HG02938 (cell line): ENCODE results near the gene PRR19.
A peak's percentile ranks its signal among the peaks of the same experiment; 100 is the strongest.
"Not testable (repeated sequence)": the region's sequence is repeated elsewhere in the genome, so short reads cannot be mapped to it uniquely, and the experiment has no call there.

Experiments
- ATAC-seq: cut with Tn5 transposase; IDR thresholded peaks from one replicate; pipeline ENCODE4 v1.9.1; 2021; ENCODE audit warnings: mild to moderate bottlenecking, moderate library complexity; ENCODE audit not compliant: unreplicated experiment

Gene PRR19

DNA sequence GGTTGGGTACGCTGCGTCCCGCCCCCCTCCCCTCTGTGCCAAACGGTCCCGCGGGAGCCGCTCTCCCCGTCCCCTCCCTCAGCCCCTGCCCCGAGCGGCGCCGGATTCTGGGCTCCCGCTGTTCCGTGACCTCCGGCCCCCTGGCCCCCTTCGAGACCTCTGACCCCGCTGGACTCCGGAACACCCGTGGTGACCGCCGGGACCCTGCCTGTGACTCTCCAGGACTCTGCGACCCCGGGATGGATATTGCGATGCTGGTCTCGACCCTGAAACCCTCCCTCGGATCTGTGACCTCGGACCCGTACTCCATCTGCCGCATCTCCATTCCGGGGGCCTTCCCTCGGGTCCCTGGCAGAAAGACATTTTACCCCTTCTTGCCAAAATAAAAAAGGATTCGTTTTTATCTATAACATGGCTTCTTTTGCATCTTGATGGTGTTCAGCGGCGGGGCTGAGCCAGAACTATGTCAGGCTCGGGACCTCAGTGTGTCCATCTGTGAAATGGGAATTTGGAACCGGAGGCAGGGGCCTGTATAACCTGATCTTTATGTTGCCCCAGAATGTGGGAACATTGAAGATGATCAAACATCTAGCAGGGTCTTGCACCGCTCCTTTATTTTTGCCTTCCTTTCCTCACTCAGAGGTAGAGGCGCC is 22.8 kb downstream of the PRR19 start:
- no peak for ATAC-seq

GRCh38 chr19:42325308-42325895 is 23.5 kb downstream of the PRR19 start, which contains the start of gene MEGF8:
Gene MEGF8 (plus strand): TSS chr19:42325635. CDS start chr19:42326244, 609 bp downstream.
- ATAC-seq: peak; percentile 95

GRCh38 chr19:42325896-42326771 is 24.2 kb downstream of the PRR19 start:
- no peak for ATAC-seq

GRCh38 chr19:42326969-42327368 is 25.0 kb downstream of the PRR19 start:
- ATAC-seq: no peak

DNA sequence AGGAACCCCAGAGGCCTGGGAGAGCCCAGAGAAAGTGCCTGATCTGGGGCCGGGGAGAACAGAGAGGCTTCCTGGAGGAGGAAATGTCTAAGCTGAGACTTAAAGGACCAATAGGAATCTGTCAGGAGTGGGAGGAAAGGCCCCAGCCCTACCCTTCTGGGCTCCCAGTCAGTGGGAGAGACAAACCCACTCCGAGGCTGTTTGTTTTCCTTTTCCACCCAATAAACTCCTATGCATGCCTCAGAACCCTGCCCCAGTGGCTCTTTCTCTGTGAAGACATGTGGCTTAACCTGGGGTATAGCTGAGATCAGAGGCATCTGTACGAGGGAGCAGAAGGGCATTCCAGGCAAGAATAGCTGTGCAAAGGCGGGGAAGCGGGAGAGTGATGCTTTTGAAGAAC is 25.4 kb downstream of the PRR19 start:
- no peak for ATAC-seq

GRCh38 chr19:42328106-42328505 is 26.2 kb downstream of the PRR19 start:
- ATAC-seq: no peak

GRCh38 chr19:42328854-42329253 is 26.9 kb downstream of the PRR19 start:
- no peak for ATAC-seq

DNA sequence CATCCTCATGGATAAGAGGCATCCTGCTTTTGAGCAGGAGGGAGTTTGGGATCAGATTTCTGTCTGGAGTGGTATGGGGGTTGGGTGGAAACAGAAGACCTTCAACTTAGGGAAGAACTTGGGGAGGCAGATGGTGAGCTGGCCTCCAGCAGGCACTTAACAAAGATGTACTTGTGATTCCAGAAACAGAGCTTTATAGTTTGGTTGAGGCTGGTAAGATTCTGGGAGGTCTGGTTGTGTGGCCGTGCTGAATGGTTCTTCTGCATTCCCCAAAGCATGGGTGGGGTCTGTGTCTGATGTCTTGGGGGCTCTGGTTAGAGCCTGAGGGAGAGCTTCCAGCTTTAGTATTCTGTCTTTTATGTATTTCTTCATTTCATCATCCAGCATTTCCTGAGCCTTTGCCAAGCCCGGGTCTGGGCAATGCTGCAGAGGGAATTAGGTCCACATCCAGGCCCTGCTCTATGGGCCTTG is 28.3 kb downstream of the PRR19 start:
- no peak for ATAC-seq

GRCh38 chr19:42331333-42331732 is 29.4 kb downstream of the PRR19 start:
- not testable (repeated sequence) for ATAC-seq

- no peak for ATAC-seq
These were observed 30.1 kb downstream of the PRR19 start for GRCh38 chr19:42332059-42332458.

- ATAC-seq: no peak
These were observed 31.1 kb downstream of the PRR19 start for GRCh38 chr19:42333018-42333417.

GRCh38 chr19:42333975-42334696 is 32.2 kb downstream of the PRR19 start:
- no peak for ATAC-seq

DNA sequence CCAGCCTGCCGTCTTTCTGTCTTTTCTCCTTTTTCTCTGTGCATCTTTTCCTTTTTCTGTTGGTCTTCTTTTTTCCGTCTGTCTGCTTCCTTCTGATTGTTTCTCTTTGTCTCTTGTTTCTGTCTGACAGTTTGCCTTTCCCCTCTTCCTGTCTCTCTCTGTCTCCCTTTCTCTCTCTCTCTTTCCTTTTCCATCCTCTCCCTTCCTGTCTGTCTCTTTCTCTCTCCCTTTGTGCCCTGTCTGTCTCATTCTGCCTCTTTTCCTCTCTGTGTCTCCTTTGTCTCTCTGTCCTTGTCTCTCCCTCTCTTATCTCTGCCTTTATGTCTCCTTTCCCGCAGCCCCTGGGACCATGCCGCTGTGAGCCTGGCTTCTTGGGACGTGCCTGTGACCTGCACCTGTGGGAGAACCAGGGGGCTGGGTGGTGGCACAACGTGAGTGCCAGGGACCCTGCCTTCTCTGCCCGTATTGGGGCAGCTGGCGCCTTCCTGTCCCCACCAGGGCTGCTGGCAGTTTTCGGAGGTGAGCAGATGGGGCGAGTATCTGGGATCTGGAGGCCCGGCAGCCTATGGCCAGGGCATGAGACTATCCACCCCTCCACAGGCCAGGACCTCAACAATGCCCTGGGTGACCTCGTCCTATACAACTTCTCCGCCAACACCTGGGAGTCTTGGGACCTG is 32.9 kb downstream of the PRR19 start:
- ATAC-seq: no peak

DNA sequence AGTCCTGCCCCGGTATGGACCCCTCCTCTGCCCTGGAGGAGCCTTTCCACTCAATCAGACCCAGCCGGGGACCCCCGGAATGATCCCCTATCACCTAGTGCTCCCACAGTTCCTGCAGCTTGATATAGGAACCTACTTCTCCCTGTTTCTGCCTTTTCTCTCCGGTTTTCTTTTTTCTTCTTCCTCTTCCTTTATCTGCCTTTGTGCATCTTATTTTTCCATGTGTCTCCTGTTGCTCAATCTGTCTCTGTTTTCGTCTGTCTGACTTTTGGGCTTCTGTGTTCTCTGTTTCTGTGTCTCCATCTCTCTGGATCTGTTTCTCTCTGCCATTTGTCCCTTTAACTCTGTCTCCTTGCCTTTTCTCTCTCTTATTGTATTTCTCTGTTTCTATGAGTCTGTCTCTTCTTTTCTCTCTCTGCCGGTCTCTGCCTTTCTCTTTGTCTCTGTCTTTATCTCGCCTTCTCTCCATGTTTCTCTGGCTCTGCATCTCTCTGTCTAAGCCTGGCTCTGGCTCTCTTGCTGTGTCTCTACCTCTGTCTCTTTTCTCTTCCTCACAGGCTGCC is 33.5 kb downstream of the PRR19 start:
- ATAC-seq: no peak

DNA sequence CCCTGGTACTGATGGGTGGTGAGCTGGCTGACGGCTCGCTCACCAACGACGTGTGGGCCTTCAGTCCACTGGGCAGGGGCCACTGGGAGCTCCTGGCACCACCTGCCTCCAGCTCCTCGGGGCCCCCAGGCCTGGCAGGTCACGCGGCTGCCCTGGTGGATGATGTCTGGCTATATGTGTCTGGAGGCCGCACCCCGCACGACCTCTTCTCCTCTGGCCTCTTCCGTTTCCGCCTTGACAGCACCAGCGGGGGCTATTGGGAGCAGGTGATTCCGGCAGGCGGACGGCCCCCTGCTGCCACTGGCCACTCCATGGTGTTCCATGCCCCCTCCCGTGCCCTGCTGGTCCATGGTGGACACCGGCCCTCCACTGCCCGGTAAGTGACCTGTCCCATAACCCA is 34.0 kb downstream of the PRR19 start:
- ATAC-seq: no peak

DNA sequence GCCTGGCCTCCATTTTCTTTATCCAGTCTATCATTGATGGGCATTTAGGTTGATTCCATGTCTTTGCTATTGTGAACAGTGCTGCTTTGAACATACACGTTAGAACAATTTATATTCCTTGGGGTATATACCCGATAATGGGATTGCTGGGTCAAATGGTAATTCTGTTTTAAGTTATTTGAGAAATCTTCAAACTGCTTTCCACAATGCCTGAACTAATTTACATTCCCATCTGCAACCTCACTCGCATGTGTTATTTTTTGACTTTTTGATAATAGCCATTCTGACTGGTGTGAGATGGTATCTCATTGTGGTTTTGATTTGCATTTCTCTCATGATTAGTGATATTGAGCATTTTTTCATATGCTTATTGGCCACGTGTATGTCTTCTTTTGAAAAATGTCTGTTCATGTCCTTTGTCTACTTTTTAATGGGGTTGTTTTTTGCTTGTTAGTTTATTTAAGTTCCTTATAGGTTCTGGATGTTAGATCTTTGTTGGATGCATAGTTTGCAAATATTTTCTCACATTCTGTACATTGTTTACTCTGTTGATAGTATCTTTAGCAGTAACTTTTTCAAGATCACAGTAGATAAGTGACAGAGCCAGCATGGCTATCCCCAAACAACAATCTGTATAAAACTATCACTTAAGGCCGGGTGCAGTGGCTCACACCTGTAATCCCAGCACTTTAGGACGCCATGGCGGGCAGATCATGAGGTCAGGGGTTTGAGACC is 37.4 kb downstream of the PRR19 start:
- ATAC-seq: not testable (repeated sequence)

- ATAC-seq: not testable (repeated sequence)
These were observed 38.0 kb downstream of the PRR19 start for GRCh38 chr19:42339922-42340321.

DNA sequence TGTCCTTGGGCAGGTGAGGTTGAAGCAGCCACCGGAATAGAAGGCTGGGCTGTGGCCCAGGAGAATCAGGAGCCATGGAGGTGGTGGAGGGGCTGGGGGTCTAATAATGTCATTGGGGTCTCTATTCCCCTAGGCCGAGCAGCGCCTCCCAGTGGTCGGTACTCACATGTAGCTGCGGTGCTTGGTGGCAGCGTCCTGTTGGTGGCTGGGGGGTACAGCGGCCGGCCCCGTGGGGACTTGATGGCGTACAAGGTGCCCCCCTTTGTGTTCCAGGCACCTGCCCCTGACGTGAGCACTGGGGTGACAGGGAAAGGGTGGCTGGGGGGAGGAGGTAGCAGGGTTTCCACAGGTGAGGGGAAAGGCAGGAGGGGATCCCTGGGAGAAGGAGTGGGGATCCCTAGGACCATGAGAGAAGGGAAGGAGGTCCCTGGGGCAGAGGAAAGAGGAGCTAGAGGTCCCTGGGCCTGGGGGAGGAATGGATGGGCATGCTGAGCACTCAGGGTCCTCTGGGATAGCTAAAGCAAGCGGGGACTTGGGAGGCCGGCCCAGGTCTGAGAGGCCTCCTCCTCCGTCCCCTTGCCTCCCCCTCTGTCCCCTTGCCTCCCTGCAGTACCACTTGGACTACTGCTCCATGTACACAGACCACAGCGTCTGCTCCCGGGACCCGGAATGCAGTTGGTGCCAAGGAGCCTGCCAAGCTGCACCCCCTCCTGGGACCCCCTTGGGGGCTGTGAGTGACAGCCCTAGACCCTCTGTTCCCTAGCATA is 41.6 kb downstream of the PRR19 start:
- ATAC-seq: no peak
